DOHH2 (cell line): ENCODE data around the gene GALNT9.

Experiments used
- EZH2phosphoT487 ChIP-seq: fragments of 200-600 bp; sonication (generic); IDR thresholded peaks from 2 replicates; pipeline ENCODE4 v1.6.1; 2017; ENCODE audit warnings: borderline replicate concordance, mild to moderate bottlenecking, antibody characterized with exemption, low read length, moderate library complexity, mixed read lengths
- TF ChIP-seq, protein P1 (sequence below): fragments of 200-600 bp; sonication (generic); IDR thresholded peaks from one replicate; pipeline ENCODE4 v1.5.1; 2014; ENCODE audit warnings: antibody characterized with exemption, mild to moderate bottlenecking, low read depth, low read length; ENCODE audit not compliant: poor library complexity, severe bottlenecking

DNA sequence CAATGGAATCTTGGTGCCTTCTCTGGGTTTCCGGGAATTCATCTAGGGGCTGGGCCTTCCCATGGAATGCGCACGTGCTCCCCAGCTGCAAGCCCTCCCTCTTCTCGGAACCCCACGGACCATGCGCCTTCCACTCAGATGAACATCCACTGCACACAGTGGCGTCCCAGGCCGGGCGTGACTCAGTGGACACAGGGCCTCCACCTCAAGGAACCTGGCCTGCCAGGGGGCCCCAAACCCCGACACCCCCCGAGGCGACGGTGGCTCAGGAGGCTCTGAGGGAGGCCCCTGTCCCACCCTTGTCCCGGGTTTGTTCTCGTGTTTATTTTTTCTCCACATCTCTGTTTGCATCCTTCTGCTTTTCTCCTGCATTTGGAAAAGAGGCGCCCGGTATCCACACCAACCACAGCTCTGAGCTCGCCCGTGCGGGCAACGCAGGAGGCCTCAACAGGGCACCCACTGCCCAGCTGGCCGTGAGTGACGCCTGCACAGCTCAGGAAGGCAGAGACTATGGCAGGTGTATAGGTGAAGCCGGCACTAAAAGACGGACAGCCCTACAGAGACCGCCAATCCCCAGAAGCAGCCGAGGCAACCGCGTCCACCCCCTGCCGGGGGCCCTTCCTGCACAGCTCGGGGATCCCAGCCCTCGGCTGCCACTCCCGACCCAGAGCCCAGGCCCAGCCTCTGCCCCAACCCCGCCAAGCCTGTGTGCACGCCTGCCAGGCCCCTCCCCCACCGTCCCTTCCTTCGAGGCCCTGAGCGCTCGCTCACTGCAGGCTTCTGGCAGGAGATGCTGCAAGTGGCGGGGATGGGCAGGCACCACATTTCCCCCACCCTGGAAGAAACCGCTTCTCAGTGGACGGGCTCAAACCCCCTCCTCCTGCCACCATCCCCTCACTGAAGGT, 23.8 kb upstream of the GALNT9 start:
- TF ChIP-seq, protein P1, sequence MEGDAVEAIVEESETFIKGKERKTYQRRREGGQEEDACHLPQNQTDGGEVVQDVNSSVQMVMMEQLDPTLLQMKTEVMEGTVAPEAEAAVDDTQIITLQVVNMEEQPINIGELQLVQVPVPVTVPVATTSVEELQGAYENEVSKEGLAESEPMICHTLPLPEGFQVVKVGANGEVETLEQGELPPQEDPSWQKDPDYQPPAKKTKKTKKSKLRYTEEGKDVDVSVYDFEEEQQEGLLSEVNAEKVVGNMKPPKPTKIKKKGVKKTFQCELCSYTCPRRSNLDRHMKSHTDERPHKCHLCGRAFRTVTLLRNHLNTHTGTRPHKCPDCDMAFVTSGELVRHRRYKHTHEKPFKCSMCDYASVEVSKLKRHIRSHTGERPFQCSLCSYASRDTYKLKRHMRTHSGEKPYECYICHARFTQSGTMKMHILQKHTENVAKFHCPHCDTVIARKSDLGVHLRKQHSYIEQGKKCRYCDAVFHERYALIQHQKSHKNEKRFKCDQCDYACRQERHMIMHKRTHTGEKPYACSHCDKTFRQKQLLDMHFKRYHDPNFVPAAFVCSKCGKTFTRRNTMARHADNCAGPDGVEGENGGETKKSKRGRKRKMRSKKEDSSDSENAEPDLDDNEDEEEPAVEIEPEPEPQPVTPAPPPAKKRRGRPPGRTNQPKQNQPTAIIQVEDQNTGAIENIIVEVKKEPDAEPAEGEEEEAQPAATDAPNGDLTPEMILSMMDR = no peak
- no peak for TF ChIP-seq EZH2phosphoT487
